ENCODE results near the gene CGB5. TPM values are rescaled to one million over a fixed set of nuclear protein-coding genes. Genes with fewer than 3 reads are reported as not detected.
A peak's percentile ranks its signal among the peaks of the same experiment; 100 is the strongest.

Gene CGB5
- total and polyA plus RNA-seq, 2 donors (not counting 3 experiments of a cell fraction or from before 2014, with no cell fraction given) = not detected

- POLR2A ChIA-PET = no interaction called here
- no peak overlapping the region for H3K9ac ChIP-seq (replicated peaks; ENCODE audit: extremely low read depth, insufficient read depth, low read length)
- intact Hi-C loops (cut with micrococcal nuclease) = no loop called here
- TF ChIP-seq, protein P1, sequence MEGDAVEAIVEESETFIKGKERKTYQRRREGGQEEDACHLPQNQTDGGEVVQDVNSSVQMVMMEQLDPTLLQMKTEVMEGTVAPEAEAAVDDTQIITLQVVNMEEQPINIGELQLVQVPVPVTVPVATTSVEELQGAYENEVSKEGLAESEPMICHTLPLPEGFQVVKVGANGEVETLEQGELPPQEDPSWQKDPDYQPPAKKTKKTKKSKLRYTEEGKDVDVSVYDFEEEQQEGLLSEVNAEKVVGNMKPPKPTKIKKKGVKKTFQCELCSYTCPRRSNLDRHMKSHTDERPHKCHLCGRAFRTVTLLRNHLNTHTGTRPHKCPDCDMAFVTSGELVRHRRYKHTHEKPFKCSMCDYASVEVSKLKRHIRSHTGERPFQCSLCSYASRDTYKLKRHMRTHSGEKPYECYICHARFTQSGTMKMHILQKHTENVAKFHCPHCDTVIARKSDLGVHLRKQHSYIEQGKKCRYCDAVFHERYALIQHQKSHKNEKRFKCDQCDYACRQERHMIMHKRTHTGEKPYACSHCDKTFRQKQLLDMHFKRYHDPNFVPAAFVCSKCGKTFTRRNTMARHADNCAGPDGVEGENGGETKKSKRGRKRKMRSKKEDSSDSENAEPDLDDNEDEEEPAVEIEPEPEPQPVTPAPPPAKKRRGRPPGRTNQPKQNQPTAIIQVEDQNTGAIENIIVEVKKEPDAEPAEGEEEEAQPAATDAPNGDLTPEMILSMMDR (IDR thresholded peaks at IDR 0.05; ENCODE audit: extremely low read depth in 1 of 2, insufficient read depth in 1 of 2, low read depth in 1 of 2, low read length in 2 of 2) = no peak
- no peak for TF ChIP-seq EZH2 (IDR thresholded peaks at IDR 0.05; ENCODE audit: borderline replicate concordance, low read depth, low read length, severe bottlenecking)
- TF ChIP-seq POLR2AphosphoS5 (IDR thresholded peaks at IDR 0.05; ENCODE audit: insufficient read depth, low read depth, low read length) = no peak
- no peak for TF ChIP-seq MYC (IDR thresholded peaks at IDR 0.05; ENCODE audit: low read depth, low read length)
- no peak for TF ChIP-seq JUN (IDR thresholded peaks at IDR 0.05; ENCODE audit: borderline replicate concordance, insufficient read depth, insufficient read length, low read depth)
- TF ChIP-seq, protein P2, sequence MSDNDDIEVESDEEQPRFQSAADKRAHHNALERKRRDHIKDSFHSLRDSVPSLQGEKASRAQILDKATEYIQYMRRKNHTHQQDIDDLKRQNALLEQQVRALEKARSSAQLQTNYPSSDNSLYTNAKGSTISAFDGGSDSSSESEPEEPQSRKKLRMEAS (IDR thresholded peaks at IDR 0.05; ENCODE audit: insufficient read depth, insufficient read length) = no peak
- no peak for TF ChIP-seq FOS (IDR thresholded peaks at IDR 0.05; ENCODE audit: borderline replicate concordance, insufficient read depth, low read length)
- no peak for TF ChIP-seq POLR2A (IDR thresholded peaks at IDR 0.05; ENCODE audit: low read depth, low read length)
- TF ChIP-seq GATA2 (IDR thresholded peaks at IDR 0.05; ENCODE audit: insufficient read depth, insufficient read length, low read depth, low read length) = no peak
- H3K79me2 ChIP-seq (ENCODE audit: control insufficient read depth, insufficient read depth, low read length) = peaks cover 60% of the 10 kb centered on the region
- no peak overlapping the region for H3K4me2 ChIP-seq (ENCODE audit: insufficient read depth, low read length)
- peaks cover 9% of the 10 kb centered on the region for H3K4me1 ChIP-seq (ENCODE audit: control insufficient read depth, extremely low read depth, insufficient read depth, low read length)
- no peak overlapping the region for H2AFZ ChIP-seq (ENCODE audit: low read depth, low read length)
- no peak overlapping the region for H3K4me3 ChIP-seq (replicated peaks in 1 of 3; ENCODE audit: insufficient read depth in 1 of 3, low read depth in 1 of 3, low read length in 3 of 3)
- H3K9me3 ChIP-seq (replicated peaks; ENCODE audit: control insufficient read depth, insufficient read depth, low read length) = no peaks in the 10 kb centered on the region
- no TSS peak for BruUV-seq (replicated peaks)
- no peaks in the 10 kb centered on the region for H3K27me3 ChIP-seq (ENCODE audit: control insufficient read depth in 2 of 2, insufficient read depth in 2 of 2, low read length in 2 of 2)
- CTCF ChIA-PET = interaction anchor here (0.7 kb wide), 1 partner anchor 134 kb away, joined by 3 read pairs; no protein-coding TSS in a partner anchor
- no peak overlapping the region for H3K27ac ChIP-seq (ENCODE audit: insufficient read depth, low read depth, low read length)
- H3K36me3 ChIP-seq (ENCODE audit: control insufficient read depth in 2 of 2, extremely low read depth in 1 of 2, insufficient read depth in 2 of 2, low read length in 2 of 2) = peaks cover 23 to 49% of the 10 kb centered on the region in 2 experiments
- peaks cover 2% of the 10 kb centered on the region for H4K20me1 ChIP-seq (replicated peaks; ENCODE audit: control insufficient read depth, extremely low read depth, insufficient read depth, low read length)
- H3K9me1 ChIP-seq (replicated peaks; ENCODE audit: control insufficient read depth, extremely low read depth, insufficient read depth, low read length) = no peaks in the 10 kb centered on the region
- DNase-seq (ENCODE audit: low read depth, low spot score) (no peak), FAIRE-seq (peak; percentile 8)
- dilution Hi-C loops (cut with MboI; ENCODE audit: extremely low pct_ligation_motif_present, low sequenced_read_pairs) = no loop called here
Observed at GRCh38 chr19:49091391-49092038, 47.9 kb downstream of the CGB5 start.
